ENCODE measurements around the gene SLIT3. TPM values are rescaled to one million over a fixed set of nuclear protein-coding genes. Genes with fewer than 3 reads are reported as not detected.

The SLIT3 gene
- total RNA-seq, 4 donors from 2014 or later: 41.1 to 86.6 (median 62.7) TPM

GRCh38 chr5:168961681-168962080 is 339.3 kb downstream of the SLIT3 start:
- H3K27ac ChIP-seq (replicated peaks in 1 of 4): no peak overlapping the region
- no peaks in the 10 kb centered on the region for H3K27me3 ChIP-seq
- H3K4me3 ChIP-seq: no peak overlapping the region
- 69% methylated on average over 3 of the region's 3 CpGs for WGBS
- TF ChIP-seq POLR2AphosphoS5 (IDR thresholded peaks at IDR 0.05) (no peak), EP300 (IDR thresholded peaks at IDR 0.05) (no peak), CTCF (IDR thresholded peaks at IDR 0.05) (no peak), POLR2A (IDR thresholded peaks at IDR 0.05; ENCODE audit: low read depth) (no peak)
- no peaks in the 10 kb centered on the region for H3K9me3 ChIP-seq
- no peak for DNase-seq (ENCODE audit: extremely low spot score)
- H3K36me3 ChIP-seq: no peaks in the 10 kb centered on the region
- intact Hi-C loops (cut with DNase I): no loop called here
- H3K4me1 ChIP-seq: peaks cover 0 to 20% (median 2%) of the 10 kb centered on the region in 4 donors

DNA sequence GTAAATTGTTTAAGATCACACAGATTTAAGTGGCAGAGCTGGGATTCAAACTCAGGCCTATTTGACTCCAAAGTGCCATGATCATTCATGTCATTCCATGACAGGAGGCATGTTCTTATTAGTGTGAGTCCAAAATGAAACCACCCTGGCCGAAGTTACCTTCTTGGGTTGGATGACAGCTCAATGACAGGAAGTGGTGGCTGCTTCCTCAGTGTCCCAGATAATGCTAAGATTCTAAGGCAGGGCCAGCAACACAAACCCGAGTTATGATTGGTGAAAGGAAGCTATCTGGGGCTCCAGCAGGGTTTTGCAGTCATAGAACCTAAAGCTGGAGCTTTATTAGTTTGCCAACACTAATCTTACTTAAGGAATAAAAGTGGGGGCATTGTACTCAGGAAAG is 340.4 kb downstream of the SLIT3 start:
- no peak for DNase-seq (ENCODE audit: extremely low spot score)
- no peak for TF ChIP-seq POLR2A (IDR thresholded peaks at IDR 0.05; ENCODE audit: low read depth)
- no peak for TF ChIP-seq CTCF (IDR thresholded peaks at IDR 0.05)
- no peak for TF ChIP-seq POLR2AphosphoS5 (IDR thresholded peaks at IDR 0.05)
- TF ChIP-seq EP300 (IDR thresholded peaks at IDR 0.05): no peak
- Histone ChIP-seq H3K9me3 (no peaks in the 10 kb centered on the region), H3K4me1 (peaks cover 0 to 20% (median 2%) of the 10 kb centered on the region in 4 donors), H3K36me3 (no peaks in the 10 kb centered on the region), H3K4me3 (no peak overlapping the region), H3K27ac (replicated peaks in 1 of 4) (no peak overlapping the region), H3K27me3 (no peaks in the 10 kb centered on the region)
- intact Hi-C loops (cut with DNase I): no loop called here
- WGBS: 13% methylated on average over 1 of the region's 2 CpGs

DNA sequence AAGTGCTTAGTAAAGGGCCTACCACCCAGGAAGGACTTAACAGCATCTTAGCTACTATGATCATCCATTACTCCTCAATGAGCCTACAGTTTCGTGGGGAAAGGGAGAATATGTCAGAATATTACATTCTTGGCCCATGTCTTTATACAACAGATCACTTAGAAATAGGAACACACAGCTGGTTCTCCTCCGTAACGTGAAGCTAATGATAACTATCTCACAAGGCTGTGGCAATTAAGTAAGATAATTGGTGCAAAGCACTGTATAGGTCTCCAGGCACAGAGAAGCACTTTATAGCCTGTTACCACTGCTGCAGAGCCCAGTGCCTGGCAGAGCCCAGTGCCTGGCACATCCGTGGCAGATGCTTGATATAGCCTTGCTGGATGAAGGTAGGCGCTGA is 347.6 kb downstream of the SLIT3 start:
- 83% methylated on average over 5 of the region's 5 CpGs for WGBS
- H3K27me3 ChIP-seq: no peaks in the 10 kb centered on the region
- DNase-seq (ENCODE audit: extremely low spot score): no peak
- H3K4me1 ChIP-seq: peaks cover 0 to 16% (median 7%) of the 10 kb centered on the region in 4 donors
- no peak overlapping the region for H3K4me3 ChIP-seq
- H3K27ac ChIP-seq (replicated peaks in 1 of 4): no peak overlapping the region
- H3K9me3 ChIP-seq: no peaks in the 10 kb centered on the region
- TF ChIP-seq POLR2A (IDR thresholded peaks at IDR 0.05; ENCODE audit: low read depth) (no peak), CTCF (IDR thresholded peaks at IDR 0.05) (no peak), EP300 (IDR thresholded peaks at IDR 0.05) (no peak), POLR2AphosphoS5 (IDR thresholded peaks at IDR 0.05) (no peak)
- no peaks in the 10 kb centered on the region for H3K36me3 ChIP-seq
- intact Hi-C loops (cut with DNase I): no loop called here

DNA sequence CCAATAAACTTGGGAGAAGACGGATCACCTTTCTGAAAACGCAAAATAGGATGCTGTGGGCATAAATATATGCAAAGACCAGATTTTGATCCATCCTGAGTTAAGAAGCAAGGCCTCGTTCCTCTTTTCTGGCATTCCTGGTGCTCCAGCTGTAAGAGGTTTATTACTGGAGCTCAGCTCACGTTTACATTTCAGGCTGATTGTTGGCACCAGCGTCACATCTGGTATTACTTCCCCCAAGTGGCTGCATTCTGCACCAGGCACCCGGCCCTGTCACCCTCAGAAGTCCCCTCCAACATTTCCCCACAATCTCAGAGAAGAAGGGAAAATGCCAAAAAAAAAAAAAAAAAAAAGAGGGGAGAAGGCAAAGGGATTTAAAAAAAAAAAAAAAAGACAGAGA is 348.7 kb downstream of the SLIT3 start:
- TF ChIP-seq EP300 (IDR thresholded peaks at IDR 0.05) (no peak), POLR2AphosphoS5 (IDR thresholded peaks at IDR 0.05) (no peak), POLR2A (IDR thresholded peaks at IDR 0.05; ENCODE audit: low read depth) (no peak), CTCF (IDR thresholded peaks at IDR 0.05) (no peak)
- DNase-seq (ENCODE audit: extremely low spot score): no peak
- H3K27ac ChIP-seq (replicated peaks in 1 of 4): no peak overlapping the region
- intact Hi-C loops (cut with DNase I): no loop called here
- no peaks in the 10 kb centered on the region for H3K27me3 ChIP-seq
- no peaks in the 10 kb centered on the region for H3K9me3 ChIP-seq
- H3K4me1 ChIP-seq: peaks cover 0 to 20% (median 10%) of the 10 kb centered on the region in 4 donors
- 82% methylated on average over 6 of the region's 6 CpGs for WGBS
- no peak overlapping the region for H3K4me3 ChIP-seq
- H3K36me3 ChIP-seq: no peaks in the 10 kb centered on the region

GRCh38 chr5:168951769-168952168 is 349.2 kb downstream of the SLIT3 start:
- Histone ChIP-seq H3K4me1 (peaks cover 0 to 23% (median 11%) of the 10 kb centered on the region in 4 donors), H3K27ac (replicated peaks in 1 of 4) (peak overlapping the region in 1 of 4 donors; percentile 14), H3K27me3 (no peaks in the 10 kb centered on the region), H3K9me3 (no peaks in the 10 kb centered on the region), H3K4me3 (no peak overlapping the region), H3K36me3 (no peaks in the 10 kb centered on the region)
- no peak for DNase-seq (ENCODE audit: extremely low spot score)
- WGBS: 94% methylated on average over 5 of the region's 5 CpGs
- TF ChIP-seq POLR2A (IDR thresholded peaks at IDR 0.05; ENCODE audit: low read depth) (no peak), EP300 (IDR thresholded peaks at IDR 0.05) (no peak), CTCF (IDR thresholded peaks at IDR 0.05) (no peak), POLR2AphosphoS5 (IDR thresholded peaks at IDR 0.05) (no peak)
- intact Hi-C loops (cut with DNase I): no loop called here

Measured in esophagus muscularis mucosa (tissue), 4 donors.